GM19455 (cell line): ENCODE results near the gene OTOP2.
"Not testable (repeated sequence)": the region's sequence is repeated elsewhere in the genome, so short reads cannot be mapped to it uniquely, and the experiment has no call there.

Source experiments
- ATAC-seq: cut with Tn5 transposase; IDR thresholded peaks from one replicate; pipeline ENCODE4 v1.9.1; 2021; ENCODE audit not compliant: unreplicated experiment

OTOP2 gene

GRCh38 chr17:74901353-74902135 lies 22.5 kb upstream of the OTOP2 start:
- ATAC-seq = no peak

DNA sequence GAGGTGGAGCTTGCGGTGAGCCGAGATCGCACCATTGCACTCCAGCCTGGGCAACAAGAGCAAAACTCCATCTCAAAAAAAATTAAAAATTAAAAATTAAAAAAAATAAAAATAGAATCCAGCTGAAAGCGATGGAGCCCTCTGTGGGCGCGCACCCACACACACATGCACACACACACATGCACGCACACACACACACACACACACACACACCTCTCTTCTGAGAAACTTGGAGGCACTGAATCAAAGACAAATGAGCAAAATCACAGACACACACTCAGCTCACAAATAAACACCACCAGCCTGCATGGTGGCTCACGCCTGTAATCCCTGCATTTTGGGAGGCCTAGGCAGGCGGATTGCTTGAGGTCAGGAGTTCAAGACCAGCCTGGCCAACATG lies 21.0 kb upstream of the OTOP2 start:
- ATAC-seq = no peak

GRCh38 chr17:74903671-74904070 lies 20.4 kb upstream of the OTOP2 start:
- ATAC-seq = no peak

GRCh38 chr17:74904687-74905409 lies 19.2 kb upstream of the OTOP2 start:
- no peak for ATAC-seq

DNA sequence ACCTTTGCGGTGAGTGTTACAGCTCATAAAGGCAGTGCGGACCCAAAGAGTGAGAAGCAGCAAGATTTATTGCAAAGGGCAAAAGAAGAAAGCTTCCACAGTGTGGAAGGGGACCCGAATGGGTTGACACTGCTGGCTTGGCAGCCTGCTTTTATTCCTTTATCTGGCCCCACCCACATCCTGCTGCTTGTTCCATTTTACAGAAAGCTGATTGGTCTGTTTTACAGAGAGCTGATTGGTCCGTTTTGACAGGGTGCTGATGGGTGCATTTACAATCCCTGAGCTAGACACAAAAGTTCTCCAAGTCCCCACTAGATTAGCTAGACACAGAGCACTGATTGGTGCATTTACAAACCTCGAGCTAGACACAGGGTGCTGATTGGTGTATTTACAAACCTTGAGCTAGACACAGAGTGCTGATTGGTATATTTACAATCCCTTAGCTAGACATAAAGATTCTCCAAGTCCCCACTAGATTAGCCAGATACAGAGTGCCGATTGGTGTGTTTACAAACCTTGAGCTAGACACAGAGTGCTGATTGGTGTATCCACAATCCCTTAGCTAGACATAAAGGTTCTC lies 17.8 kb upstream of the OTOP2 start:
- not testable (repeated sequence) for ATAC-seq

- ATAC-seq = no peak
Measured at GRCh38 chr17:74907012-74907411, 17.1 kb upstream of the OTOP2 start.

GRCh38 chr17:74909097-74909496 lies 15.0 kb upstream of the OTOP2 start:
- not testable (repeated sequence) for ATAC-seq

DNA sequence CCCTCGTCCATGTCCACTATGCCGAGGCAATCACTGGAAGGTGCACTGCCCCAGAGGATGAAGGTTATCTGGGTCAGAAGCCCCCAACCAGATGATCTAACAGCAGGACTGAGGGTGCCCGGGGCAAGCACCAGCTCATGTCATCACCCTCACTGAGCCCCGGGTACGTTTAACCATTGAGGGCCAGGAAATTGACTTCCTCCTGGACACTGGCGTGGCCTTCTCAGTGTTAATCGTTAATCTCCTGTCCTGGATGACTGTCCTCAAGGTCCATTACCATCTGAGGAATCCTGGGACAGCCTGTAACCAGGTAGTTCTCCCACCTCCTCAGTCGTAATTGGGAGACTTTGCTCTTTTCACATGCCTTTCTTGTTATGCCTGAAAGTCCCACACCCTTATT lies 12.7 kb upstream of the OTOP2 start:
- not testable (repeated sequence) for ATAC-seq

- ATAC-seq = no peak
Measured at GRCh38 chr17:74916136-74916850, 7.8 kb upstream of the OTOP2 start.

DNA sequence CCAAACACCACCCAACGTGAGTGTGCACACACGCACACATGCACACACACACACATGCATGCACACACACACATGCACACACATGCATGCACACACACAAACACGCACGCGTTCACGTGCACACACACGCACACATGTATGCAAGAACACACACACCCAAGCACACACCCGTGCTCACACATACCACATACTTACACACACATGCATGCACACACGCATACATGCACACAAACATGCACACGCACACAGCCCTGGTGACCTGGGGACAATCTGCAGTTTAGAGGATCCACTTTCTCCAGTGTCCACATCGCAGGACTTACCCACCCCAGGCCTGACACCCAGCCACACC lies 7.2 kb upstream of the OTOP2 start:
- ATAC-seq = no peak

GRCh38 chr17:74917430-74917829 lies 6.6 kb upstream of the OTOP2 start:
- no peak for ATAC-seq

GRCh38 chr17:74918906-74919305 lies 5.2 kb upstream of the OTOP2 start:
- ATAC-seq = no peak

GRCh38 chr17:74919440-74920305 lies 4.4 kb upstream of the OTOP2 start:
- ATAC-seq = no peak

DNA sequence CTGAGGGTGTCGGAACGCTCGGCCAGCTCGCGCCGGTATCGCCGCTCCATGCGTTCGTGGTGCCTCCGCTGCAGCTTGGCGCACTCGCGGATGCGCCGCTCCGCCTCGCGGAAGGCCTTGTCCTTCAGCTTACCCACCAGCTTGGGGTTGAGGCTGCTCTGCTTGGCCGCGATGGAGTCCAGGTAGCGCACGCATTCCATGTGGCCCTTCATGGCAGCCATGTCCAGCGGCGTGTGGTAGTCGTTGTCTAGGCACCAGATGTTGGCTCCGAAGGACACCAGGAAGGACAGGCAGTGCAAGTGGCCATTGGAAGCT lies 3.8 kb upstream of the OTOP2 start:
- no peak for ATAC-seq

GRCh38 chr17:74920642-74921025 lies 3.4 kb upstream of the OTOP2 start:
- no peak for ATAC-seq

DNA sequence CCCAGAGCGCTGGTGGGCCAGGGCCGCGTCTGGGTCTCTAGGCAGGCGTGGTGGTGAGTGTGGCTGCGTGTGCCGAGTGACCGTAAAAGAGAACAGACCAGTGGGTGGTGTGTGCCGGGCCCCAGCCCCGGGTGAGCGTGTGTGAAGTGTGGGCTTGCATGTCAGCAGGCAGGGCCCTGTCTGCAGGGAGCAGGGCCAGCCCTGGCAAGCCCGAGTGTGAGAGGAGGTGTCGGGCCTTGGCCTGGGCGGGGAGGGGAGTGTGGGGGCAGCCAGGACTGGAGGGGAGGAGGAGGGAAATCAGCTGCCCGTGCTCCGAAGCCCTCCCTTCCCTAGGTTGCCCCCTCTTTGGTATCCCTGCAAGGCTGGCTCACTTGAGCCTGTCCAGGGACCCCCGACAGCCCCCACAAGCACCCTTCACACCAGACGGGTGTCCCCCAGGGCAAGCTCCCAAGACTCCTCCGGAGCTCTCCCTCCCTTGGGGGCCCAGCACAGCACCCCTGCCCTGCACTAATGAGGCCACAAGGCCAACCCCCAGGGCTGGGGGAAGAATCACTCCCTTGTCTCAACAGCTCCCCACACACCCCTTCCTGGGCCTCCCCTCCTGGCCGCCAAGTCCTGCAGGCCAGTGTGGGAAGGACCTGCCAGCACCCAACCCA lies 2.9 kb upstream of the OTOP2 start:
- ATAC-seq = no peak

DNA sequence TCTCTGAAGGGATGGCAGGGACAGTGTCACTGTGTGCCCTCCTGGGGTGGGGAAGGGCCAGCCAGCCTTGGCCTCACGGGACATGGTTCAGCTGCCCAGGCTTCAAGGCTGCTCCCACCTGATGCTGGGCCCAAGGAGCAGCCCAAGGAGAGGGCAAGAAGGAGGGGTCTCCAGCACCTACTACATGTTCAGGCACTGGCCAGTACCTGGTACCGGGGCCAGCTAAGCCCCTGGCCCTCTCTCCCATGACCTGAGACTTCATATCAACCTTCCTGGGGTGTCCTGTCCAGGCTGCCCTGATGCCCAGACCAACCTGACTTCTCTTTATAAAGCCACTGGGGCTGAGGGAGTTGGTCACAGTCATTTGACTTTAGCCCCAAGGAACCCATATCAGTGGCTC lies 2.3 kb upstream of the OTOP2 start:
- ATAC-seq = no peak

GRCh38 chr17:74922172-74922571 lies 1.9 kb upstream of the OTOP2 start:
- ATAC-seq = no peak

DNA sequence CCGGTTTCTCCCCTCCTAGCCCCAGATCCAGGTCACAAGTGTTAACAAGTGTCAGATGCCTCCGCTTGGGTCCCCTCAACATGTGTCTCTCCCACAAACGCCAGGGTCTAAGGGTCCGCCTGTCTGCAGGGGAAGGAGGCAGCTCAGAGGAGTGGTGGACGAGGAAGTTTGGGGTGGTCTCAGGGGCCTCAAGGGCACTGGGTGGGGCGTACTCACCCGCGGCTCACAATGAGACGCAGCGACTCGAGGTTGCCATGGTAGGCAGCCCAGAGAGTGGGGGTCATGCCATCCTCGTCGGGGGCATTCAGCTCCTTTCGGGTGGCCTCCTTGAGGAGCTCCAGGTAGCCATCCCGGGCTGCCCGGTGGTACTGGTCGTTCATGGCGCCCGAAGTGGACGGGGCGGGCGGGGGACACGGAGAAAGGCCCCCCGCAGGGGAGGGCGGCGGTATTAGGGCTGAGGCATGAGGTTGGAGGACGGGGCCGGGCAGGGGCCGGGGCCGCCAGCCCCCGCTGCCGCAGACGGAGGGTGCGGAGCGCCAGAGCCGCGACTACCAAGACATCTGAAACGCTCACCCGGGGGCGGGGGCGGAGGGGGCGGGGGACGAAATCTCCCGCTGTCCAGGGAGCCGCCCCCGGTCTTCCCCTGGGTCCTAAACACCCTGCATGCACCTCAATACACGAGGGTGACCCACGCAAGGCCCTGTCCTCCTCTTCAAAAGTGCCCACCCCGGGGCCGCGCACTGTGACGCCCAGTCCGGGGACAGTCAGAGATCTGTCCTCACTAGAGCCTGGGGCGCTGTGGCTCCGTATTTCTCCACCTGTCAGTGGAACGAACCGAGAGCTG lies 1.2 kb upstream of the OTOP2 start, which contains the start of gene USH1G:
USH1G (minus strand) TSS at position 562 of the 844 bp plus-strand sequence; CDS start at position 380, 182 bp downstream.
- ATAC-seq = no peak
